ENCODE results near the gene SURF4. TPM values are rescaled to one million over a fixed set of nuclear protein-coding genes. Genes with fewer than 3 reads are reported as not detected.
"Not testable (repeated sequence)": the region's sequence is repeated elsewhere in the genome, so short reads cannot be mapped to it uniquely, and the experiment has no call there.

The SURF4 gene
- polyA plus RNA-seq, 1 experiment, result 296 TPM

DNA sequence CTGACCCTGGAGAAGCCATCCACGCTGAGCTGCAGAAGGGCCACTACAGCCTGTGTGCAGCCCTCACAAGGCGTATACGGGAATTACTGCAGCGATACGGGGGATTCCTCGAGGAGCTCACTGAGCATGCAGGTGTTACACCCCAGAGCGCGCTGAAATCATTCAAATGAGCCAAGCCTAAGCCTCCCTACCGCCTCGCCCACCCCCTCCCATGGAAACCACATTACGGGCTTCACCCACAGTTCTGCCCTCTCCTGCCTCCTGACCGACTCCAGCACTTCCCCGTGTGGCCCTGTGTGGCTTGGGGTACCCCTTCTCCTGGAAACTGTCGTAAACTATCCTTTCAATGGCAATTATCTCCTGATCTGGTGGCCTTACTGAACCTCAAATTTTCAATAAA is 53.2 kb downstream of the SURF4 start:
- DNase-seq (ENCODE audit: low read depth, low spot score), result no peak
- Histone ChIP-seq H3K4me3 (ENCODE audit: low read depth, low read length) (no peak overlapping the region), H3K27ac (ENCODE audit: low read depth, low read length) (no peak overlapping the region), H3K9me3 (ENCODE audit: control insufficient read depth, insufficient read depth, low read length) (no peaks in the 10 kb centered on the region; the same call in 1 of the 2 replicates), H3K27me3 (ENCODE audit: control insufficient read depth, insufficient read depth, low read length) (peaks cover 7% of the 10 kb centered on the region)
- ChIA-PET POLR2A (no interaction called here), CTCF (no interaction called here)
- TF ChIP-seq, protein P1, sequence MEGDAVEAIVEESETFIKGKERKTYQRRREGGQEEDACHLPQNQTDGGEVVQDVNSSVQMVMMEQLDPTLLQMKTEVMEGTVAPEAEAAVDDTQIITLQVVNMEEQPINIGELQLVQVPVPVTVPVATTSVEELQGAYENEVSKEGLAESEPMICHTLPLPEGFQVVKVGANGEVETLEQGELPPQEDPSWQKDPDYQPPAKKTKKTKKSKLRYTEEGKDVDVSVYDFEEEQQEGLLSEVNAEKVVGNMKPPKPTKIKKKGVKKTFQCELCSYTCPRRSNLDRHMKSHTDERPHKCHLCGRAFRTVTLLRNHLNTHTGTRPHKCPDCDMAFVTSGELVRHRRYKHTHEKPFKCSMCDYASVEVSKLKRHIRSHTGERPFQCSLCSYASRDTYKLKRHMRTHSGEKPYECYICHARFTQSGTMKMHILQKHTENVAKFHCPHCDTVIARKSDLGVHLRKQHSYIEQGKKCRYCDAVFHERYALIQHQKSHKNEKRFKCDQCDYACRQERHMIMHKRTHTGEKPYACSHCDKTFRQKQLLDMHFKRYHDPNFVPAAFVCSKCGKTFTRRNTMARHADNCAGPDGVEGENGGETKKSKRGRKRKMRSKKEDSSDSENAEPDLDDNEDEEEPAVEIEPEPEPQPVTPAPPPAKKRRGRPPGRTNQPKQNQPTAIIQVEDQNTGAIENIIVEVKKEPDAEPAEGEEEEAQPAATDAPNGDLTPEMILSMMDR (IDR thresholded peaks at IDR 0.05; ENCODE audit: low read depth, low read length), result no peak

DNA sequence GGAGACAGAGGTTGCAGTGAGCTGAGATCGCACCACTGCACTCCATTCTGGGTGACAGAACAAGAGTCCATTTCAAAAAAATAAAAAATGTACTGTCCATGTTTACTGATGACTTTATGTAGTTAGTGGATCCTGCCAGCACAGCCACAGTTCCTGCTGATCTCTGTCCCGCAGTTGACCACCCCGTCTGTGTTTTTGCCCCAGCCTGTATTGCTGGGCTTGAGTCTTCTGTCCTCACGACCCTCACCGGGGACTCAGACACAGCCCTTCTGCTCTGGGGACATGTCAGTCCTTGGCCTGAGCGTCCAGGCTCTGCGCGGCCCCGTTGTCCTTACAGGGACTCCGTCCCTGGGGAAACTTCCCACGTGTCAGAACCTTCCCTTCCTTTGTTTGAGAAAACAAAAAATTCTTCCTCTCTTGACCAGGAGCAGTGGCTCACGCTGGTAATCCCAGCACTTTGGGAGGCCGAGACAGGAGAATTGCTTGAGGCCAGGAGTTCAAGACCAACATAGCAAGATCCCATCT is 54.4 kb downstream of the SURF4 start:
- Histone ChIP-seq H3K4me3 (ENCODE audit: low read depth, low read length) (no peak overlapping the region), H3K27me3 (ENCODE audit: control insufficient read depth, insufficient read depth, low read length) (peaks cover 7% of the 10 kb centered on the region), H3K27ac (ENCODE audit: low read depth, low read length) (no peak overlapping the region), H3K9me3 (ENCODE audit: control insufficient read depth, insufficient read depth, low read length) (no peaks in the 10 kb centered on the region; the same call in 1 of the 2 replicates)
- ChIA-PET CTCF (no interaction called here), POLR2A (no interaction called here)
- DNase-seq (ENCODE audit: low read depth, low spot score), result no peak
- TF ChIP-seq, protein P1 (IDR thresholded peaks at IDR 0.05; ENCODE audit: low read depth, low read length), result no peak

DNA sequence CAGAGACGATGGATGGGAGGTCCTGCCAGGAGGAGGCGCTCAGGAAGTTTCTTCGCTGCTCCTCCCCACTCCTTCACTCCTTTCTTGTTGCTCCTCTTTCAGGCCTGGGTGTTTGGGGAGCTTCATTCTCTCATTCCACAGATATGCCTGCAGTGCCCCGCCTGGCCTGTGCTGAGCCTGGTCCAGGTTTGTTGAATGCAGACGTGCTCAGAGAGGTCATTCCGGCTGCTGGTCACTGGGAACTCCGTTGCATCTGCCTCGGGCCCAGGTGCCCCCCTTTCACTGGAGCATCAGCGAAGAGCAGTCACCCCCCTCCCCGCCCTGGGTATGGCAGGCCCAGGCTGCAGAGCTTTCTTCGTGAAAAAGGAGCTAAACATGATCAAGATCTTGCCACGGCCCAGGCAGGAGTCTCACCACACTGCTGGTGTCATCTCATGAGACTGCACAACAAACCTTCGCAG is 55.4 kb downstream of the SURF4 start:
- Histone ChIP-seq H3K9me3 (ENCODE audit: control insufficient read depth, insufficient read depth, low read length) (no peaks in the 10 kb centered on the region; the same call in 1 of the 2 replicates), H3K27me3 (ENCODE audit: control insufficient read depth, insufficient read depth, low read length) (peaks cover 7% of the 10 kb centered on the region), H3K4me3 (ENCODE audit: low read depth, low read length) (no peak overlapping the region), H3K27ac (ENCODE audit: low read depth, low read length) (no peak overlapping the region)
- TF ChIP-seq, protein P1 (IDR thresholded peaks at IDR 0.05; ENCODE audit: low read depth, low read length), result no peak
- ChIA-PET CTCF (no interaction called here), POLR2A (no interaction called here)
- DNase-seq (ENCODE audit: low read depth, low spot score), result no peak

DNA sequence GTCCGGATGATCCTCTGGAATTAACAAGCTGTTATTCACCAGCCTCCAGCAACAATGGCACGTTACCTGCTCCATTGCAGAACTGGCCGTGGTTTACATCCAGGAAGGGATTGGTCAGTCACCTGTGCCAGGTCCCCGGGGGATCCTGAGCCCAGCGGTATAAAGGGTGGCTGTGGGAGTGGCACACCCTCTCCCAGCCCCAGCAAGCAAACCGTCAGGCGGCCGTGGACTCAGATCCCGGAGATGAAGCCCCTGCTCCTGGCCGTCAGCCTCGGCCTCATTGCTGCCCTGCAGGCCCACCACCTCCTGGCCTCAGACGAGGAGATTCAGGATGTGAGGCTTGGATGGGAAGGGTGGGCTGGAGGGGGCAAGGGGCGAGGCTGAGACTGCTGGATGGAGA is 58.3 kb downstream of the SURF4 start:
- H3K27me3 ChIP-seq (ENCODE audit: control insufficient read depth, insufficient read depth, low read length); H3K27ac ChIP-seq (ENCODE audit: low read depth, low read length); H3K4me3 ChIP-seq (ENCODE audit: low read depth, low read length); POLR2A ChIA-PET; DNase-seq (ENCODE audit: low read depth, low spot score); H3K9me3 ChIP-seq (ENCODE audit: control insufficient read depth, insufficient read depth, low read length); CTCF ChIA-PET: not testable (repeated sequence)

DNA sequence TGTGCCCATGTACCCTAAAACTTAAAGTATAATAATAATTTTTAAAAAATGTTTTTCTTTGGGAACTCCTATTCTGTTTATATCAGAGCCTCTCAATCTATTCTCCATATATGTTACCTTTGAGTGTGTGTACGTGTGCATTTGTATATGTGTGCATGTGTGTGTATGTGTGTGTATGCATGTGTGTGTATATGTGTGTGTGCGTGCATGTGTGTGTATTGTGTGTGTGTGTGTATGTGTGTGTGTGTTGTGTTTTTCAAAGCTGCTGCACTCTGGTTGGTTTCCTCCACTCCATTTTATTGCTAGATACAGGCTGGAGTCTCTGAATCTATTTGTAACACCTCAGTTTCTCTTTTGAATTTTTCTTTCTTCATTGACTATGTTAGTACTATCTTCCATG is 59.9 kb downstream of the SURF4 start:
- H3K9me3 ChIP-seq (ENCODE audit: control insufficient read depth, insufficient read depth, low read length), result no peaks in the 10 kb centered on the region
- no peak overlapping the region for H3K4me3 ChIP-seq (ENCODE audit: low read depth, low read length)
- DNase-seq (ENCODE audit: low read depth, low spot score), result no peak
- peaks cover 4% of the 10 kb centered on the region for H3K27me3 ChIP-seq (ENCODE audit: control insufficient read depth, insufficient read depth, low read length)
- TF ChIP-seq, protein P1 (IDR thresholded peaks at IDR 0.05; ENCODE audit: low read depth, low read length), result no peak
- CTCF ChIA-PET, result no interaction called here
- POLR2A ChIA-PET, result no interaction called here
- no peak overlapping the region for H3K27ac ChIP-seq (ENCODE audit: low read depth, low read length)

Small RNA genes within 50 kb of the gene (small RNA-seq; reads per million reads assigned to genes)
- gene RF00019 (ENCODE audit: insufficient read length, low read depth) (not detected), gene SNORD24 (ENCODE audit: insufficient read length, low read depth) (not detected), gene SNORD36A (ENCODE audit: insufficient read length, low read depth) (not detected), gene SNORD36B (ENCODE audit: insufficient read length, low read depth) (not detected), gene SNORD36C (ENCODE audit: insufficient read length, low read depth) (not detected)

Other genes with a start within 250 kb of the SURF4 start
- gene GBGT1, start 212.1 kb downstream of the SURF4 start, polyA plus RNA-seq (2011; rRNA removed), result 3.5 TPM in 2 replicates
- gene OBP2B, start 166.8 kb downstream of the SURF4 start, polyA plus RNA-seq (2011; rRNA removed), result not detected in 2 replicates
- not detected in 2 replicates for gene ABO, start 100.9 kb downstream of the SURF4 start, polyA plus RNA-seq (2011; rRNA removed)
- 6.2 and 8.5 TPM in 2 replicates for gene SURF6, start 39.9 kb downstream of the SURF4 start, polyA plus RNA-seq (2011; rRNA removed)
- 14.1 and 20.2 TPM in 2 replicates for gene MED22, start 27.9 kb downstream of the SURF4 start, polyA plus RNA-seq (2011; rRNA removed)
- 2,708 and 3,305 TPM in 2 replicates for gene RPL7A, start 27.8 kb downstream of the SURF4 start, polyA plus RNA-seq (2011; rRNA removed)
- 28.2 and 29.9 TPM in 2 replicates for gene SURF1, start 19.6 kb downstream of the SURF4 start, polyA plus RNA-seq (2011; rRNA removed)
- 9.9 and 11.4 TPM in 2 replicates for gene SURF2, start 19.5 kb downstream of the SURF4 start, polyA plus RNA-seq (2011; rRNA removed)
- gene STKLD1, start 306 bp upstream of the SURF4 start, polyA plus RNA-seq (2011; rRNA removed), result 0.95 and 1.4 TPM in 2 replicates
- gene REXO4, start 42.0 kb upstream of the SURF4 start, polyA plus RNA-seq (2011; rRNA removed), result 19.4 and 21.0 TPM in 2 replicates
- 0.86 and 0.94 TPM in 2 replicates for gene ADAMTS13, start 46.3 kb upstream of the SURF4 start, polyA plus RNA-seq (2011; rRNA removed)
- gene CACFD1, start 83.9 kb upstream of the SURF4 start, polyA plus RNA-seq (2011; rRNA removed), result 9.2 and 10.3 TPM in 2 replicates
- 1.7 and 2.3 TPM in 2 replicates for gene SLC2A6, start 103.0 kb upstream of the SURF4 start, polyA plus RNA-seq (2011; rRNA removed)
- gene MYMK, start 148.9 kb upstream of the SURF4 start, polyA plus RNA-seq (2011; rRNA removed), result not detected in 2 replicates
- gene ADAMTSL2, start 158.6 kb upstream of the SURF4 start, polyA plus RNA-seq (2011; rRNA removed), result not detected in 2 replicates
- not detected in 2 replicates for gene FAM163B, start 233.3 kb upstream of the SURF4 start, polyA plus RNA-seq (2011; rRNA removed)